Calu3 (cell line): Measurements from ENCODE around the gene CASK. TPM values are rescaled to one million over a fixed set of nuclear protein-coding genes. Genes with fewer than 3 reads are reported as not detected.

Experiments used
- BruUV-seq: library from RNA; stranded (reverse); fragments of 400-500 nt; replicated peaks from 2 replicates; lab custom pipeline; 2021; lab: Mats Ljungman, UMichigan
- CTCF ChIA-PET: fragments of 300-600 bp; sonication (Branson Sonifier 250); formaldehyde crosslinking; loops from one replicate; lab custom pipeline; 2022; ENCODE audit warnings: antibody characterized with exemption; lab: Charles Lee
- DNase-seq: peaks from one replicate; pipeline ENCODE4 v3.0.0; 2022
- H3K27ac Mint-ChIP-seq: one replicate; pipeline ENCODE4 v1.8.0; 2022; ENCODE audit warnings: mixed read lengths; ENCODE audit not compliant: unreplicated experiment
- H3K27me3 Mint-ChIP-seq: one replicate; pipeline ENCODE4 v1.8.0; 2022; ENCODE audit warnings: mixed read lengths; ENCODE audit not compliant: unreplicated experiment
- H3K36me3 Mint-ChIP-seq: one replicate; pipeline ENCODE4 v1.8.0; 2022; ENCODE audit warnings: mild to moderate bottlenecking, moderate library complexity, mixed read lengths; ENCODE audit not compliant: insufficient read depth, unreplicated experiment
- H3K4me1 Mint-ChIP-seq: one replicate; pipeline ENCODE4 v1.8.0; 2022; ENCODE audit warnings: mild to moderate bottlenecking, low read depth, mixed read lengths; ENCODE audit not compliant: unreplicated experiment
- H3K4me3 Mint-ChIP-seq: one replicate; pipeline ENCODE4 v1.8.0; 2022; ENCODE audit warnings: mild to moderate bottlenecking, low read depth, moderate library complexity, mixed read lengths; ENCODE audit not compliant: unreplicated experiment
- H3K9me3 Mint-ChIP-seq: one replicate; pipeline ENCODE4 v1.8.0; 2022; ENCODE audit warnings: low read depth, mixed read lengths; ENCODE audit not compliant: unreplicated experiment
- intact Hi-C: fragments of 100-400 bp; cut with micrococcal nuclease; formaldehyde crosslinking; loops from one replicate; pipeline ENCODE4 v1.10.0; 2022; ENCODE audit not compliant: unreplicated experiment
- total RNA-seq: library from RNA; stranded (reverse); gene quantifications from 2 replicates; pipeline ENCODE4 v1.2.3, GENCODE V29; 2022
- TF ChIP-seq, protein P1 (sequence below): fragments of 200-600 bp; IDR thresholded peaks from one replicate; pipeline ENCODE4 v1.8.0; 2022; ENCODE audit warnings: antibody characterized with exemption; ENCODE audit not compliant: unreplicated experiment

Gene CASK
- total RNA-seq, 1 experiment from 2014 or later, result 157 TPM

- no TSS peak for BruUV-seq
- no peaks in the 10 kb centered on the region for H3K27me3 Mint-ChIP-seq
These were observed 216.1 kb downstream of the CASK start for GRCh38 chrX:41707218-41707617.

DNA sequence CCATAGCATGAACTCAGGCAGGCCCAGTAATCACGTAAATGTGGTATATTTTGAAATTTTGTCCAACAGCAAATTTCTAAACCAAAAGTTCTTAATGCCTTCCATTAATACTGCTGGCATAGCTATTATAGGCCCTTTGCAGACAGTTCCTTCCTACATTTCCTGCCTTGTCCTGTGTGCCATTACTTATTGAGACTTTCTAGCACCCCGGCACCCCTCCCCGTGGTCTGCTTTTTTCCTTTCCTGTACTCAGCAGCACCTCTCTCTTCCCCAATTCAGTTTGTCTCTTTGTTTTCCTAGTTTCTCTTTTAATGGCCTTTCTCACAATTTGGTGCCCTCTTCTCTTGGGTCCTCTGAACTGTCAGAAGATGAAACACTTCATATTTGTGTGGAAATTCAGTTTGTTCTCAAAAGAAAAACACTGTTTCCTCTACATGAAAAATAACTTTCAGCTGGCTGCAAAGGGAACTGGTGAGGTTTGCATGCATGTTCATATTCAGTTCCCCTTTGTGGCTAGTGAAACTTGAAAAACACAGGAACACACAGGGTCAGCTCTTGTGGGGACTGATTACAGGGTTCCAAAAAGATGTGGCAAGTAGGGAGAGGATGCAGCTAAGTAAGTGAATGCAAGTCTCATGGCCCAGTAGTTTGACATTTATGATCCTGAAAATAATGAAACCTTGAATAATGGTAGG lies 217.5 kb downstream of the CASK start:
- H3K9me3 Mint-ChIP-seq, result no peaks in the 10 kb centered on the region
- DNase-seq, result no peak
- H3K27me3 Mint-ChIP-seq, result no peaks in the 10 kb centered on the region
- TF ChIP-seq, protein P1, sequence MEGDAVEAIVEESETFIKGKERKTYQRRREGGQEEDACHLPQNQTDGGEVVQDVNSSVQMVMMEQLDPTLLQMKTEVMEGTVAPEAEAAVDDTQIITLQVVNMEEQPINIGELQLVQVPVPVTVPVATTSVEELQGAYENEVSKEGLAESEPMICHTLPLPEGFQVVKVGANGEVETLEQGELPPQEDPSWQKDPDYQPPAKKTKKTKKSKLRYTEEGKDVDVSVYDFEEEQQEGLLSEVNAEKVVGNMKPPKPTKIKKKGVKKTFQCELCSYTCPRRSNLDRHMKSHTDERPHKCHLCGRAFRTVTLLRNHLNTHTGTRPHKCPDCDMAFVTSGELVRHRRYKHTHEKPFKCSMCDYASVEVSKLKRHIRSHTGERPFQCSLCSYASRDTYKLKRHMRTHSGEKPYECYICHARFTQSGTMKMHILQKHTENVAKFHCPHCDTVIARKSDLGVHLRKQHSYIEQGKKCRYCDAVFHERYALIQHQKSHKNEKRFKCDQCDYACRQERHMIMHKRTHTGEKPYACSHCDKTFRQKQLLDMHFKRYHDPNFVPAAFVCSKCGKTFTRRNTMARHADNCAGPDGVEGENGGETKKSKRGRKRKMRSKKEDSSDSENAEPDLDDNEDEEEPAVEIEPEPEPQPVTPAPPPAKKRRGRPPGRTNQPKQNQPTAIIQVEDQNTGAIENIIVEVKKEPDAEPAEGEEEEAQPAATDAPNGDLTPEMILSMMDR, result no peak
- no peaks in the 10 kb centered on the region for H3K36me3 Mint-ChIP-seq
- intact Hi-C loops, result no loop called here
- BruUV-seq, result no TSS peak
- CTCF ChIA-PET, result no interaction called here
- no peak overlapping the region for H3K4me3 Mint-ChIP-seq
- no peak overlapping the region for H3K27ac Mint-ChIP-seq
- no peaks in the 10 kb centered on the region for H3K4me1 Mint-ChIP-seq

More at GRCh38 chrX:41707218-41707617, 216.1 kb downstream of the CASK start:
- intact Hi-C loops, result no loop called here
- Mint-ChIP-seq H3K4me1 (no peaks in the 10 kb centered on the region), H3K4me3 (no peak overlapping the region), H3K9me3 (no peaks in the 10 kb centered on the region), H3K27ac (no peak overlapping the region), H3K36me3 (no peaks in the 10 kb centered on the region)
- no peak for DNase-seq
- CTCF ChIA-PET, result no interaction called here
- TF ChIP-seq, protein P1, result no peak

DNA sequence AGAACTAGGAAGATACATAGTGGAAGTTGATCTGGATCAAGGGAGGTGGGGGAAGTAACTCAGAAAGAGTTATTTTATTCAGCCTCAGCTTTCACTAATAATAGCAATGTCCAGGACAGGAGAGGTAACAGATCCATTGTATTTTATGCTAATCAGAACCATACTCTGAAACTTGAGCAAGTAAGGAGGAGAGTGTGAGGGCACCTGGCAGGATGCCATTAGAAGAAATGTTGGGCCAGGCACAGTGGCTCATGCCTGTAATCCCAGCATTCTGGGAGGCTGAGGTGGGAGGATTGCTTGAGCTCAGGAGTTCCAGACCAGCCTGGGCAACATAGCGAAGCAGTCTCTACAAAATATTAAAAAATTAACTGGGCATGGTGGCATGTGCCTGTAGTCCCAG lies 218.3 kb downstream of the CASK start:
- intact Hi-C loops, result no loop called here
- Mint-ChIP-seq H3K27ac (no peak overlapping the region), H3K36me3 (no peaks in the 10 kb centered on the region), H3K4me3 (no peak overlapping the region), H3K9me3 (no peaks in the 10 kb centered on the region), H3K4me1 (no peaks in the 10 kb centered on the region), H3K27me3 (no peaks in the 10 kb centered on the region)
- no peak for DNase-seq
- no TSS peak for BruUV-seq
- CTCF ChIA-PET, result no interaction called here
- TF ChIP-seq, protein P1, result no peak

GRCh38 chrX:41703574-41704029 lies 219.8 kb downstream of the CASK start:
- BruUV-seq, result no TSS peak
- intact Hi-C loops, result no loop called here
- Mint-ChIP-seq H3K4me3 (no peak overlapping the region), H3K36me3 (no peaks in the 10 kb centered on the region), H3K27ac (no peak overlapping the region), H3K27me3 (no peaks in the 10 kb centered on the region), H3K4me1 (no peaks in the 10 kb centered on the region), H3K9me3 (no peaks in the 10 kb centered on the region)
- no peak for DNase-seq
- CTCF ChIA-PET, result no interaction called here
- TF ChIP-seq, protein P1, result no peak
